ENCODE results near the gene TRIM69. TPM values are rescaled to one million over a fixed set of nuclear protein-coding genes. Genes with fewer than 3 reads are reported as not detected.

Gene TRIM69
- total RNA-seq, 1 experiment from 2014 or later, result 61.0 TPM

DNA sequence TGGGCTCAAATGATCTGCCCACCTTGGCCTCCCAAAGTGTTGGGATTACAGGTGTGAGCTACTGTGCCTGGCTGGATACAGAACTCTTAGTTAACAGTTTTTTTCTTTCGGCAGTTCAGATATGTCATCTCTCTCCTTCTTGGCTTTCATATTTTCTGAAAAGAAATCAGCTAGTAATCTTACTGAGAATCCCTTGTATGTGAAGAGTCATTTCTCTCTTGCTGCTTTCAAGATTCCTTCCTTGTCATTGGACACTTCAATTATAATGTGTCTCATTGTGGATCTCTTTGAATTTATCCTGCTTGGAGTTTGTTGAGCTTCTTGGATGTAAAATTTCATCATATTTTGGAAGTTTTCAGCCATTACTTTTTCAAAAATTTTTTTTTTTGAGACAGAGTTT, 17.0 kb downstream of the TRIM69 start:
- Histone ChIP-seq H3K4me1 (ENCODE audit: insufficient read depth, low read length, poor library complexity, severe bottlenecking) (no peaks in the 10 kb centered on the region), H3K4me3 (ENCODE audit: low read depth, low read length, poor library complexity, severe bottlenecking) (no peak overlapping the region), H3K27me3 (replicated peaks; ENCODE audit: insufficient read depth, low read depth, low read length, poor library complexity) (no peaks in the 10 kb centered on the region), H3K9me3 (ENCODE audit: low read depth, low read length, poor library complexity, severe bottlenecking) (peaks cover 15% of the 10 kb centered on the region), H3K36me3 (ENCODE audit: insufficient read depth, low read length, poor library complexity, severe bottlenecking) (no peaks in the 10 kb centered on the region), H3K27ac (ENCODE audit: low read depth, low read length, poor library complexity, severe bottlenecking) (no peak overlapping the region)
- DNase-seq (ENCODE audit: low spot score), result no peak
- CTCF ChIA-PET, result no interaction called here
- no TSS peak for BruUV-seq (replicated peaks)
- intact Hi-C loops (cut with micrococcal nuclease; ENCODE audit: unreplicated experiment), result no loop called here
- POLR2A ChIA-PET (ENCODE audit: low non-redundant PET), result no interaction called here
- TF ChIP-seq, protein P1, sequence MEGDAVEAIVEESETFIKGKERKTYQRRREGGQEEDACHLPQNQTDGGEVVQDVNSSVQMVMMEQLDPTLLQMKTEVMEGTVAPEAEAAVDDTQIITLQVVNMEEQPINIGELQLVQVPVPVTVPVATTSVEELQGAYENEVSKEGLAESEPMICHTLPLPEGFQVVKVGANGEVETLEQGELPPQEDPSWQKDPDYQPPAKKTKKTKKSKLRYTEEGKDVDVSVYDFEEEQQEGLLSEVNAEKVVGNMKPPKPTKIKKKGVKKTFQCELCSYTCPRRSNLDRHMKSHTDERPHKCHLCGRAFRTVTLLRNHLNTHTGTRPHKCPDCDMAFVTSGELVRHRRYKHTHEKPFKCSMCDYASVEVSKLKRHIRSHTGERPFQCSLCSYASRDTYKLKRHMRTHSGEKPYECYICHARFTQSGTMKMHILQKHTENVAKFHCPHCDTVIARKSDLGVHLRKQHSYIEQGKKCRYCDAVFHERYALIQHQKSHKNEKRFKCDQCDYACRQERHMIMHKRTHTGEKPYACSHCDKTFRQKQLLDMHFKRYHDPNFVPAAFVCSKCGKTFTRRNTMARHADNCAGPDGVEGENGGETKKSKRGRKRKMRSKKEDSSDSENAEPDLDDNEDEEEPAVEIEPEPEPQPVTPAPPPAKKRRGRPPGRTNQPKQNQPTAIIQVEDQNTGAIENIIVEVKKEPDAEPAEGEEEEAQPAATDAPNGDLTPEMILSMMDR (conservative IDR thresholded peaks at IDR 0.05; ENCODE audit: low read depth, low read length), result no peak
- no peak for TF ChIP-seq EZH2 (IDR thresholded peaks at IDR 0.05; ENCODE audit: borderline replicate concordance, low read depth, low read length, poor library complexity, severe bottlenecking)

DNA sequence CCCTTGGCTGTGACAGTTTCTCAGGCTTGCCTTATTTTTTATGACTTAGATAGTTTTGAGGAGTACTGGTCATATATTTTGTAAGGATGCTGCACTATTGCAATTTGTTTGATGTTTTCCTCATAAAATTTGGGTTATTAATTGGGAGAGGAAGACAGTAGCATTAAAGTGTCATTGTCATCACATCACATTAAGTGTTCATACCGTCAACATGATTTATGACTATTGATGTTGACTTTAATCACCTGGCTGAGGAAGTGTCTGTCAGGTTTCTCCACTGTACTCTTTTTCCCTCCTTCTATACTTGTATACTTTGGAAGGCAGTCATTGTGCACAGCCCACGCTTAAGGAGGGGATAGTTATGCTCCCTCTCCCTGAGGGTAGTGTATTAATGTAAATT, 26.9 kb downstream of the TRIM69 start:
- Histone ChIP-seq H3K4me3 (ENCODE audit: low read depth, low read length, poor library complexity, severe bottlenecking) (no peak overlapping the region), H3K27me3 (replicated peaks; ENCODE audit: insufficient read depth, low read depth, low read length, poor library complexity) (no peaks in the 10 kb centered on the region), H3K36me3 (ENCODE audit: insufficient read depth, low read length, poor library complexity, severe bottlenecking) (no peaks in the 10 kb centered on the region), H3K4me1 (ENCODE audit: insufficient read depth, low read length, poor library complexity, severe bottlenecking) (no peaks in the 10 kb centered on the region), H3K9me3 (ENCODE audit: low read depth, low read length, poor library complexity, severe bottlenecking) (no peaks in the 10 kb centered on the region), H3K27ac (ENCODE audit: low read depth, low read length, poor library complexity, severe bottlenecking) (no peak overlapping the region)
- BruUV-seq (replicated peaks), result no TSS peak
- intact Hi-C loops (cut with micrococcal nuclease; ENCODE audit: unreplicated experiment), result no loop called here
- CTCF ChIA-PET, result no interaction called here
- TF ChIP-seq EZH2 (IDR thresholded peaks at IDR 0.05; ENCODE audit: borderline replicate concordance, low read depth, low read length, poor library complexity, severe bottlenecking), result no peak
- TF ChIP-seq, protein P1 (conservative IDR thresholded peaks at IDR 0.05; ENCODE audit: low read depth, low read length), result no peak
- POLR2A ChIA-PET (ENCODE audit: low non-redundant PET), result no interaction called here
- DNase-seq (ENCODE audit: low spot score), result no peak

DNA sequence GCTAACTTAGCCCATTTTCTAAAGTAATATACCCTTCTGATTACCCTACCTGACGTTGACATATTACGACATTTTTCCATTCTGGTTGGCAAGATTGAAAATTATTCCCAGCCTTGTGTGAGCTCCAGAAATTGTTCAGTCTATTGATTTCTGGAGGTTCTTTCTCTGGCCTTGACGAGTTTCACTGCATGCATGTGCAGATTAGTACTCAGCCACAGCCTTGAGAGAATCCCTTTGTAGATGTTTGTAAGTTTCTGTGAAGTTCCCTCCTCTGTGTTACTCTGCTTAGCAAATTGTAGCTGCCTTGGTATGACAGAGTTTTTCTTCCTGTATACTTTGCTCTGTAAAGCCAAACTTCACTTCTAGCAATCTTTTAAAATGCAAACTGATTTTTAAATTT, 27.5 kb downstream of the TRIM69 start:
- H3K9me3 ChIP-seq (ENCODE audit: low read depth, low read length, poor library complexity, severe bottlenecking), result no peaks in the 10 kb centered on the region
- no peak overlapping the region for H3K27ac ChIP-seq (ENCODE audit: low read depth, low read length, poor library complexity, severe bottlenecking)
- ChIA-PET CTCF (no interaction called here), POLR2A (ENCODE audit: low non-redundant PET) (no interaction called here)
- no TSS peak for BruUV-seq (replicated peaks)
- no peaks in the 10 kb centered on the region for H3K36me3 ChIP-seq (ENCODE audit: insufficient read depth, low read length, poor library complexity, severe bottlenecking)
- no peak for DNase-seq (ENCODE audit: low spot score)
- H3K4me3 ChIP-seq (ENCODE audit: low read depth, low read length, poor library complexity, severe bottlenecking), result no peak overlapping the region
- no peaks in the 10 kb centered on the region for H3K27me3 ChIP-seq (replicated peaks; ENCODE audit: insufficient read depth, low read depth, low read length, poor library complexity)
- H3K4me1 ChIP-seq (ENCODE audit: insufficient read depth, low read length, poor library complexity, severe bottlenecking), result no peaks in the 10 kb centered on the region
- no peak for TF ChIP-seq EZH2 (IDR thresholded peaks at IDR 0.05; ENCODE audit: borderline replicate concordance, low read depth, low read length, poor library complexity, severe bottlenecking)
- TF ChIP-seq, protein P1 (conservative IDR thresholded peaks at IDR 0.05; ENCODE audit: low read depth, low read length), result no peak
- intact Hi-C loops (cut with micrococcal nuclease; ENCODE audit: unreplicated experiment), result no loop called here
